Large intestine (tissue), 3 donors: ENCODE results near the gene SDK1. TPM values are rescaled to one million over a fixed set of nuclear protein-coding genes. Genes with fewer than 3 reads are reported as not detected.

Experiments
- DNase-seq, 2 donors: peaks; one replicate each; pipeline versions ENCODE4 v3.0.0 to v3.0.0-alpha.2; 2013
- H3K27ac ChIP-seq: one replicate; pipeline ENCODE4 v1.5.1; 2013; ENCODE audit warnings: low read length
- H3K27me3 ChIP-seq: 2 replicates; pipeline ENCODE4 v1.6.1; 2013; ENCODE audit warnings: low read length; ENCODE audit not compliant: control insufficient read depth, insufficient read depth
- H3K36me3 ChIP-seq: 2 replicates; pipeline ENCODE4 v1.6.1; 2013; ENCODE audit warnings: low read length; ENCODE audit not compliant: control insufficient read depth, insufficient read depth
- H3K4me1 ChIP-seq: one replicate; pipeline ENCODE4 v1.6.1; 2013; ENCODE audit warnings: low read length; ENCODE audit not compliant: control insufficient read depth, insufficient read depth
- H3K4me3 ChIP-seq: one replicate; pipeline ENCODE4 v1.5.1; 2013; ENCODE audit warnings: low read length
- H3K9me3 ChIP-seq: one replicate; pipeline ENCODE4 v1.6.1; 2013; ENCODE audit warnings: mild to moderate bottlenecking, low read depth, low read length, moderate library complexity; ENCODE audit not compliant: control insufficient read depth
- WGBS: methylation state at CpG from one replicate; pipeline ENCODE4 v1.1.5; 2013; ENCODE audit warnings: low lambda C conversion rate; ENCODE audit not compliant: insufficient coverage; 5-methylcytosine and 5-hydroxymethylcytosine counted together
- polyA plus RNA-seq: library from polyadenylated mRNA; unstranded; fragments of 120-200 nt; gene quantifications from one replicate; pipeline ENCODE4 v1.2.1, GENCODE V29; 2013

SDK1 gene
- polyA plus RNA-seq, 1 donor: 6.4 TPM

DNA sequence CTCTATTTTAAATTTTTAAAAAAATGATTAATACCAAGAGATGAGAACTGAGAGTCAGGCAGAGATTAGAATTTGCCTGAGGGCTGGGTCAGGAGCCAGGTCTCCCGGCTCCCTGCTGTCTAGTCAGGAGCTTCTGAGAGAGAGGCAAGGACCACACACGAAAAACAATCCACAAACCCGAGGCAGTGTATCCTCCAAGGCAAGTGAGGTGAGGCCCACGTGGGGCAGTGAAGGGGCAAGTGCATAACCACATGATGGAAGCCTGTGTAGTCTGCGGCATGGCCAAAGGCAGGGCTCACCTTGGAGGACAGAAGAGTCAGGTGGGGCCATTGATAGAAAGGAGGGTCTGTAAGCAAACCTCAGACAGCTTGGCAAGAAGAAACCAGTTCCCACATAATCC is 839.9 kb downstream of the SDK1 start:
- H3K36me3 ChIP-seq: no peaks in the 10 kb centered on the region
- no peaks in the 10 kb centered on the region for H3K9me3 ChIP-seq
- no peaks in the 10 kb centered on the region for H3K27me3 ChIP-seq
- H3K27ac ChIP-seq: no peak overlapping the region
- DNase-seq: no peak
- no CpG with 5 or more reads among the region's 5 CpGs for WGBS
- H3K4me3 ChIP-seq: no peak overlapping the region
- no peaks in the 10 kb centered on the region for H3K4me1 ChIP-seq

- H3K4me1 ChIP-seq: no peaks in the 10 kb centered on the region
- H3K27me3 ChIP-seq: no peaks in the 10 kb centered on the region
- no peaks in the 10 kb centered on the region for H3K36me3 ChIP-seq
- H3K4me3 ChIP-seq: no peak overlapping the region
- H3K27ac ChIP-seq: no peak overlapping the region
- no peak for DNase-seq
- no CpG with 5 or more reads among the region's 7 CpGs for WGBS
- H3K9me3 ChIP-seq: no peaks in the 10 kb centered on the region
Measured at GRCh38 chr7:4143006-4143405, 842.0 kb downstream of the SDK1 start.

- H3K27me3 ChIP-seq: no peaks in the 10 kb centered on the region
- no peak overlapping the region for H3K27ac ChIP-seq
- H3K4me3 ChIP-seq: no peak overlapping the region
- no peaks in the 10 kb centered on the region for H3K4me1 ChIP-seq
- no peak for DNase-seq
- H3K9me3 ChIP-seq: no peaks in the 10 kb centered on the region
- WGBS: no CpG with 5 or more reads among the region's 27 CpGs
- H3K36me3 ChIP-seq: no peaks in the 10 kb centered on the region
Measured at GRCh38 chr7:4143511-4144171, 842.6 kb downstream of the SDK1 start.

DNA sequence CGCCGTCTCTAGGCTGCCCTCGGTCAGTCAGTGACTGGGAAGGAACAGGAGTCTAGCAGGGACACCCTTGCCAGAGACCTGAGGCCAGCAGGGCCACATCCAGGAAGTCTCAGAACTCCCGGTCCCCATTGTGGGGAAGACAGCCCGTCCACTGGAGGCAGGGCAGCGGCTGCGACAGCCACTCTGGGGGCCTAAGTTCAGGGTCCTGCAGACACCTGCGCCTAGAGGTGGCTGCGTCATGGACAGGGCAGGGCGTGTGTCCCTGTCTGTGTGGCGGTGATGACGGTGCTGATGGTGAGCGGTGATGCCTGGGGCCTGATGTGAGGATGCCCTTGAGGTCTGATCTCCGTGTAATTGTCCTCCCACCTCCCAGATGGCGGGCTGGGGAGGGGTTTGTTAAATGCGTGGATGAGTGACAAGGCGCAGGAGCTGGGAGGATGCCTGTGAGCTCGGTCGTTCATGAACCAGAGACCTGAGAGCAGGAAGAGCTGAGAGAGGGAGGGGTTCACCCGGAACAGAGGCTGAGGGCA is 843.2 kb downstream of the SDK1 start:
- no peak for DNase-seq
- no peak overlapping the region for H3K27ac ChIP-seq

GRCh38 chr7:4144811-4145510 is 843.9 kb downstream of the SDK1 start:
- H3K27me3 ChIP-seq: no peaks in the 10 kb centered on the region
- no peaks in the 10 kb centered on the region for H3K9me3 ChIP-seq
- no peaks in the 10 kb centered on the region for H3K4me1 ChIP-seq
- H3K36me3 ChIP-seq: no peaks in the 10 kb centered on the region
- WGBS: no CpG with 5 or more reads among the region's 25 CpGs
- no peak overlapping the region for H3K27ac ChIP-seq
- DNase-seq: peak; percentile 34 to 36
- H3K4me3 ChIP-seq: peak overlapping the region; percentile 6

More for the DNA sequence above, 843.2 kb downstream of the SDK1 start:
- Histone ChIP-seq H3K27me3 (no peaks in the 10 kb centered on the region), H3K4me1 (no peaks in the 10 kb centered on the region), H3K4me3 (peak overlapping the region; percentile 6), H3K36me3 (no peaks in the 10 kb centered on the region), H3K9me3 (no peaks in the 10 kb centered on the region)
- WGBS: no CpG with 5 or more reads among the region's 20 CpGs

DNA sequence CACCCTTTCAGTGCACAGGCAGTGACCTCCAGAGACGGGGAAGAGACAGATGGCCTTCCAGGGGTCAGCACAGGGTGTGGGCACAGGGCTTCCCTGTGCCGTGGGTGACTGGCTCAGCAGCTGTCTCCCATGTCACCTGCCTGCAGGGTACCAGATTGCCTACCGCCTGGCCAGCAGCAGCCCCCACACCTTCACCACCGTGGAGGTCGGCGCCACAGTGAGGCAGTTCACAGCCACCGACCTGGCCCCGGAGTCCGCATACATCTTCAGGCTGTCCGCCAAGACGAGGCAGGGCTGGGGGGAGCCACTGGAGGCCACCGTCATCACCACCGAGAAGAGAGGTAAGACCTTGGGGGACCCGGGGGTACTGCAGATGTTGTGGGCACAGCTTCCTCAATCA is 844.5 kb downstream of the SDK1 start:
- DNase-seq: no peak
- Histone ChIP-seq H3K27ac (no peak overlapping the region), H3K36me3 (no peaks in the 10 kb centered on the region), H3K9me3 (no peaks in the 10 kb centered on the region), H3K4me1 (no peaks in the 10 kb centered on the region), H3K4me3 (no peak overlapping the region), H3K27me3 (no peaks in the 10 kb centered on the region)
- no CpG with 5 or more reads among the region's 14 CpGs for WGBS

- H3K4me3 ChIP-seq: no peak overlapping the region
- no peaks in the 10 kb centered on the region for H3K36me3 ChIP-seq
- H3K4me1 ChIP-seq: no peaks in the 10 kb centered on the region
- no peak overlapping the region for H3K27ac ChIP-seq
- H3K27me3 ChIP-seq: no peaks in the 10 kb centered on the region
- no peak for DNase-seq
- no CpG with 5 or more reads among the region's 28 CpGs for WGBS
- H3K9me3 ChIP-seq: no peaks in the 10 kb centered on the region
Measured at GRCh38 chr7:4147926-4148620, 847.0 kb downstream of the SDK1 start.

GRCh38 chr7:4149236-4149635 is 848.2 kb downstream of the SDK1 start:
- no peak overlapping the region for H3K27ac ChIP-seq

DNA sequence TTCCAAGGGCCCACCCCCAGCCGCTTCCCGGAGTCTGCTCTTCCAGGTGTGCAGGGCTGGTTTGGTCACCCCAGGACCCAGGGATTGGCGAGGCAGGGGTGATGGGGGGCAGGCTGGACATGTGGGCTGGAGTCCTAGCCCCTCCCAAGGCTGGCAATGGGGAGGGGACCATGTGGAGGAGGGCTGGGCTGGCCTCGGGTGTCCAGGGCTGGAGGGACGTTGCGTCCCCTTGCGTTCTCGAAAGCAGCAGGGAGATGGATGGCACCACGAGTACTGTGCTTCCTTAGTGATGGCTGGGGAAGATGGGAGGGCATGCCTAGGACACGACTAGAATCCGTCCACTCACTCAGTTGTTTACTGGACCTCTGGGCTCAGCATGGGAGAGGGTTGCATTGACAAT is 848.6 kb downstream of the SDK1 start:
- Histone ChIP-seq H3K27ac (no peak overlapping the region), H3K27me3 (no peaks in the 10 kb centered on the region), H3K36me3 (no peaks in the 10 kb centered on the region), H3K9me3 (no peaks in the 10 kb centered on the region), H3K4me1 (no peaks in the 10 kb centered on the region), H3K4me3 (no peak overlapping the region)
- DNase-seq: no peak
- no CpG with 5 or more reads among the region's 11 CpGs for WGBS

More at GRCh38 chr7:4149236-4149635, 848.2 kb downstream of the SDK1 start:
- no peaks in the 10 kb centered on the region for H3K36me3 ChIP-seq
- H3K27me3 ChIP-seq: no peaks in the 10 kb centered on the region
- DNase-seq: no peak
- WGBS: no CpG with 5 or more reads among the region's 18 CpGs
- H3K4me1 ChIP-seq: no peaks in the 10 kb centered on the region
- H3K4me3 ChIP-seq: no peak overlapping the region
- H3K9me3 ChIP-seq: no peaks in the 10 kb centered on the region

DNA sequence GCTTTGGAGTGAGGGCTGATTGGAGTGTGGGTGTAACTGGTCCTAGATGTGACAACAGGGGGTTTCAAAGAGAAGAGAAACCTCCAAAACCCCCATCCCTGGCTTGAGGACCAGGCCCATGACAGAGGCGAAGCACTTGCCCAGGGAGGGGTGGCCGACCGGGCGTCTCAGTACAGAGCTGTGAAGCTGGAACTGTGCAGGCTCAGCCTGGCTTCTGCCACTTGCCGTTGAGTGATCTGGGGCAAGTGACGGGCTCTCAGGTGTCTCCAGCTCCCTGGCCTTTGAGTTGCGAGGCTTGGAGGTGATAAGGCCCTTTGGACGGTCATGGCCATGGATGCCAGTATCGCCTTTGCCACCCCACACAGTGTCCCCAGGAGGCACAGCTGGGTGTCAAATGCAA is 849.7 kb downstream of the SDK1 start:
- no peak overlapping the region for H3K4me3 ChIP-seq
- DNase-seq: no peak
- no peak overlapping the region for H3K27ac ChIP-seq
- H3K9me3 ChIP-seq: no peaks in the 10 kb centered on the region
- H3K4me1 ChIP-seq: no peaks in the 10 kb centered on the region
- no peaks in the 10 kb centered on the region for H3K36me3 ChIP-seq
- no peaks in the 10 kb centered on the region for H3K27me3 ChIP-seq
- no CpG with 5 or more reads among the region's 9 CpGs for WGBS
